Measurements from ENCODE around the gene RNF187. TPM values are rescaled to one million over a fixed set of nuclear protein-coding genes. Genes with fewer than 3 reads are reported as not detected.

RNF187 gene
- total and polyA plus RNA-seq, 2 of the 4 experiments (the other 2 are of a cell fraction) = 14.0 to 55.4 TPM

DNA sequence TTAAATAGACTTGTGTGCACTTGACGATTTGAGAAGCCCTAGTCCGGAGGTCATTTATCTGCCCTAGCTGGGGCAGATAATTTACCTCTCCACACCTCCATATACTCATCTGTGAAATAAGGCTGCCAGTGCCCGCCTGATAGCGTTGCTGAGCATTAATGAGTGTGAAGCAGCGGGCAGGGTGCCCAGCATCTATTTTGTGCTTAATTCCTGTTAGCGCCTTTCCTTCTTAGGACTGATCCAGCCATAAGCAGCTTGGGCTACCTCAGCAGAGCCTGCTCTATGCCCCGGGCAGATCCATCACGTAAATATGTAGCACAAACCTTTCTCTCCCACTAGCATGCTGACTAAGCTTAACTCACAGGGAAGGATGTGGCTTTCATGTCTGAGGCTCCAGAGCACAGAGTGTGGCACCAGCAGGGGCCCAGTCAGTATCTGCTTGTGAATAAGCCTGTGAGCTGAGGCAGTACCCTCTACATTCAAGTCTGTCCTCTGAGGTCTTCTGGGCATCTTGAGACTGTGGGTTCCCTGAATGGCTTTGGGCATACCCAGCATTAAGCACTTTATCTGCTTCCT is 21.5 kb upstream of the RNF187 start:
- H2AFZ ChIP-seq (replicated peaks; ENCODE audit: low read length, poor library complexity) = no peak overlapping the region
- TF ChIP-seq MAFK (IDR thresholded peaks at IDR 0.05; ENCODE audit: low read depth, low read length) = no peak
- TF ChIP-seq NFE2L2 (IDR thresholded peaks at IDR 0.05; ENCODE audit: low read depth, low read length) = no peak
- no peak for TF ChIP-seq FOS (IDR thresholded peaks at IDR 0.05; ENCODE audit: low read depth, low read length)
- no peak for TF ChIP-seq CEBPB (IDR thresholded peaks at IDR 0.05; ENCODE audit: low read depth, low read length)
- no peak for TF ChIP-seq CHD1 (IDR thresholded peaks at IDR 0.05; ENCODE audit: low read depth, low read length)
- TF ChIP-seq MAZ (IDR thresholded peaks at IDR 0.05; ENCODE audit: borderline replicate concordance, low read depth, low read length) = no peak
- TF ChIP-seq RAD21 (IDR thresholded peaks at IDR 0.05; ENCODE audit: low read length) = no peak
- no peak for TF ChIP-seq MXI1 (IDR thresholded peaks at IDR 0.05; ENCODE audit: borderline replicate concordance, low read depth, low read length)
- TF ChIP-seq POLR2A (IDR thresholded peaks at IDR 0.05; ENCODE audit: low read depth, low read length) = no peak
- TF ChIP-seq, protein P1, sequence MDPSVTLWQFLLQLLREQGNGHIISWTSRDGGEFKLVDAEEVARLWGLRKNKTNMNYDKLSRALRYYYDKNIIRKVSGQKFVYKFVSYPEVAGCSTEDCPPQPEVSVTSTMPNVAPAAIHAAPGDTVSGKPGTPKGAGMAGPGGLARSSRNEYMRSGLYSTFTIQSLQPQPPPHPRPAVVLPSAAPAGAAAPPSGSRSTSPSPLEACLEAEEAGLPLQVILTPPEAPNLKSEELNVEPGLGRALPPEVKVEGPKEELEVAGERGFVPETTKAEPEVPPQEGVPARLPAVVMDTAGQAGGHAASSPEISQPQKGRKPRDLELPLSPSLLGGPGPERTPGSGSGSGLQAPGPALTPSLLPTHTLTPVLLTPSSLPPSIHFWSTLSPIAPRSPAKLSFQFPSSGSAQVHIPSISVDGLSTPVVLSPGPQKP (IDR thresholded peaks at IDR 0.05; ENCODE audit: borderline replicate concordance, low read depth, low read length) = no peak
- TF ChIP-seq, protein P2, sequence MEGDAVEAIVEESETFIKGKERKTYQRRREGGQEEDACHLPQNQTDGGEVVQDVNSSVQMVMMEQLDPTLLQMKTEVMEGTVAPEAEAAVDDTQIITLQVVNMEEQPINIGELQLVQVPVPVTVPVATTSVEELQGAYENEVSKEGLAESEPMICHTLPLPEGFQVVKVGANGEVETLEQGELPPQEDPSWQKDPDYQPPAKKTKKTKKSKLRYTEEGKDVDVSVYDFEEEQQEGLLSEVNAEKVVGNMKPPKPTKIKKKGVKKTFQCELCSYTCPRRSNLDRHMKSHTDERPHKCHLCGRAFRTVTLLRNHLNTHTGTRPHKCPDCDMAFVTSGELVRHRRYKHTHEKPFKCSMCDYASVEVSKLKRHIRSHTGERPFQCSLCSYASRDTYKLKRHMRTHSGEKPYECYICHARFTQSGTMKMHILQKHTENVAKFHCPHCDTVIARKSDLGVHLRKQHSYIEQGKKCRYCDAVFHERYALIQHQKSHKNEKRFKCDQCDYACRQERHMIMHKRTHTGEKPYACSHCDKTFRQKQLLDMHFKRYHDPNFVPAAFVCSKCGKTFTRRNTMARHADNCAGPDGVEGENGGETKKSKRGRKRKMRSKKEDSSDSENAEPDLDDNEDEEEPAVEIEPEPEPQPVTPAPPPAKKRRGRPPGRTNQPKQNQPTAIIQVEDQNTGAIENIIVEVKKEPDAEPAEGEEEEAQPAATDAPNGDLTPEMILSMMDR (conservative IDR thresholded peaks at IDR 0.05; ENCODE audit: low read depth, low read length) = no peak
- no peak for TF ChIP-seq RFX5 (IDR thresholded peaks at IDR 0.05; ENCODE audit: low read depth, low read length)
- TF ChIP-seq RCOR1 (IDR thresholded peaks at IDR 0.05; ENCODE audit: insufficient replicate concordance, low read length) = no peak
- TF ChIP-seq, protein P3, sequence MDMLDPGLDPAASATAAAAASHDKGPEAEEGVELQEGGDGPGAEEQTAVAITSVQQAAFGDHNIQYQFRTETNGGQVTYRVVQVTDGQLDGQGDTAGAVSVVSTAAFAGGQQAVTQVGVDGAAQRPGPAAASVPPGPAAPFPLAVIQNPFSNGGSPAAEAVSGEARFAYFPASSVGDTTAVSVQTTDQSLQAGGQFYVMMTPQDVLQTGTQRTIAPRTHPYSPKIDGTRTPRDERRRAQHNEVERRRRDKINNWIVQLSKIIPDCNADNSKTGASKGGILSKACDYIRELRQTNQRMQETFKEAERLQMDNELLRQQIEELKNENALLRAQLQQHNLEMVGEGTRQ (IDR thresholded peaks at IDR 0.05; ENCODE audit: low read depth, low read length) = no peak
- no peak for TF ChIP-seq BHLHE40 (IDR thresholded peaks at IDR 0.05; ENCODE audit: low read depth, low read length)
- no peak for TF ChIP-seq SMC3 (IDR thresholded peaks at IDR 0.05; ENCODE audit: low read depth, low read length)
- H3K27me3 ChIP-seq (ENCODE audit: control insufficient read depth, insufficient read depth, low read length) = peaks cover 34% of the 10 kb centered on the region
- no peak overlapping the region for H3K14ac ChIP-seq (replicated peaks; ENCODE audit: low read depth, low read length)
- no peaks in the 10 kb centered on the region for H3K9me3 ChIP-seq (ENCODE audit: control insufficient read depth, insufficient read depth, low read length)
- no peak overlapping the region for H3K27ac ChIP-seq (ENCODE audit: insufficient read depth, low read length)
- WGBS, 2 experiments (ENCODE audit: extremely low coverage in 2 of 2, insufficient read length in 1 of 2) = no CpG with 5 or more reads among the region's 8 CpGs
- dilution Hi-C loops (cut with HindIII; ENCODE audit: low sequenced_read_pairs, unreplicated experiment) = no loop called here
- no peaks in the 10 kb centered on the region for H3K9me1 ChIP-seq (ENCODE audit: insufficient read depth, low read length)
- H2BK15ac ChIP-seq (ENCODE audit: low read depth, low read length) = no peak overlapping the region
- H3K18ac ChIP-seq (ENCODE audit: low read depth, low read length) = no peak overlapping the region
- ATAC-seq (ENCODE audit: low read depth) (no peak), DNase-seq (no peak)
- no peaks in the 10 kb centered on the region; the same call in 1 of the 2 replicates for H3K4me1 ChIP-seq (ENCODE audit: control insufficient read depth, insufficient read depth, low read length)
- POLR2A ChIA-PET (ENCODE audit: unreplicated experiment) = no interaction called here
- H3K9ac ChIP-seq (ENCODE audit: low read depth, low read length) = no peak overlapping the region
- no peak overlapping the region for H3K4ac ChIP-seq (ENCODE audit: low read depth, low read length)
- H4K20me1 ChIP-seq (ENCODE audit: insufficient read depth, low read length) = no peaks in the 10 kb centered on the region
- H3K4me2 ChIP-seq (ENCODE audit: low read depth, low read length) = no peak overlapping the region
- no peak overlapping the region for H4K5ac ChIP-seq (ENCODE audit: low read depth, low read length)
- no peak overlapping the region for H2BK20ac ChIP-seq (ENCODE audit: low read depth, low read length)
- no peaks in the 10 kb centered on the region for H3K36me3 ChIP-seq (ENCODE audit: control insufficient read depth, insufficient read depth, low read length)
- no peak overlapping the region for H2AK9ac ChIP-seq (replicated peaks; ENCODE audit: low read depth, low read length, poor library complexity)
- no peak overlapping the region for H4K8ac ChIP-seq (ENCODE audit: low read depth in 2 of 2, low read length in 2 of 2)
- intact Hi-C loops (cut with micrococcal nuclease) = no loop called here
- H3K23ac ChIP-seq (ENCODE audit: low read depth, low read length) = no peak overlapping the region
- in situ Hi-C loops (cut with MboI; ENCODE audit: low sequenced_read_pairs) = no loop called here
- no peak overlapping the region for H3K56ac ChIP-seq (ENCODE audit: extremely low read depth, insufficient read depth, low read length)
- no peak overlapping the region for H2BK5ac ChIP-seq (ENCODE audit: low read depth, low read length, poor library complexity, severe bottlenecking)
- H2AK5ac ChIP-seq (ENCODE audit: low read depth, low read length) = no peak overlapping the region
- no peaks in the 10 kb centered on the region for H3K79me1 ChIP-seq (ENCODE audit: low read depth in 1 of 2, low read length in 2 of 2)
- CTCF ChIA-PET = no interaction called here
- BruUV-seq (replicated peaks) = no TSS peak
- no peak overlapping the region for H4K91ac ChIP-seq (ENCODE audit: insufficient read depth, low read depth, low read length)
- H2BK120ac ChIP-seq (ENCODE audit: low read depth, low read length) = no peak overlapping the region
- H3K4me3 ChIP-seq (ENCODE audit: insufficient read depth, low read depth, low read length) = no peak overlapping the region
